Naive thymus-derived CD4-positive, alpha-beta T cell (primary cell): ENCODE measurements around the gene PTGFRN. TPM values are rescaled to one million over a fixed set of nuclear protein-coding genes. Genes with fewer than 3 reads are reported as not detected.

Experiments
- ATAC-seq: fragments of 150-1000 bp; cut with Tn5 transposase; 2 replicates; pipeline ENCODE4 v1.10.0; 2021; ENCODE audit warnings: mild to moderate bottlenecking, moderate library complexity
- CTCF ChIA-PET: fragments of 350-600 bp; sonication (Branson Sonifier 250); formaldehyde crosslinking; loops from one replicate; lab custom pipeline; 2021; ENCODE audit warnings: antibody characterized with exemption; lab: Charles Lee
- POLR2A ChIA-PET: fragments of 350-600 bp; sonication (Branson Sonifier 250); formaldehyde crosslinking; loops from one replicate; lab custom pipeline; 2021; ENCODE audit warnings: antibody characterized with exemption, inconsistent platforms; lab: Charles Lee
- DNase-seq, 9 donors: peaks; one replicate each; pipeline versions ENCODE4 v3.0.0 to v3.0.0-alpha.2; 2020 to 2022; ENCODE audit warnings: mixed read lengths in 1 of 9
- H3K27ac ChIP-seq: one replicate; pipeline ENCODE4 v1.7.0; 2013; ENCODE audit warnings: mild to moderate bottlenecking, low read depth, low read length, moderate library complexity
- H3K27me3 ChIP-seq, 2 donors: one replicate each; pipeline ENCODE4 v1.7.0; 2013; ENCODE audit warnings: low read length in 2 of 2, mild to moderate bottlenecking in 2 of 2, moderate library complexity in 2 of 2; ENCODE audit not compliant: control insufficient read depth in 2 of 2, insufficient read depth in 2 of 2
- H3K36me3 ChIP-seq, 3 experiments: 1 replicate in 2 of 3; 2 replicates in 1 of 3; pipeline ENCODE4 v1.7.0; 2013; ENCODE audit warnings: low read length in 3 of 3, mild to moderate bottlenecking in 3 of 3, moderate library complexity in 1 of 3; ENCODE audit not compliant: insufficient read depth in 3 of 3, control insufficient read depth in 2 of 3
- H3K4me1 ChIP-seq, 2 donors: one replicate each; pipeline ENCODE4 v1.7.0; 2013; ENCODE audit warnings: low read length in 2 of 2, mild to moderate bottlenecking in 2 of 2, moderate library complexity in 1 of 2; ENCODE audit not compliant: control insufficient read depth in 2 of 2, insufficient read depth in 2 of 2
- H3K4me3 ChIP-seq: 2 replicates; pipeline ENCODE4 v1.7.0; 2013; ENCODE audit warnings: mild to moderate bottlenecking, low read length
- H3K9me3 ChIP-seq, 3 experiments: 1 replicate in 2 of 3; 2 replicates in 1 of 3; pipeline ENCODE4 v1.7.0; 2013; ENCODE audit warnings: low read length in 3 of 3; ENCODE audit not compliant: control insufficient read depth in 2 of 3
- H3K27ac Mint-ChIP-seq, 9 donors: one replicate each; pipeline ENCODE4 v1.8.0; 2020 to 2022; ENCODE audit warnings: mixed read lengths in 9 of 9, mild to moderate bottlenecking in 8 of 9, moderate library complexity in 5 of 9, inconsistent platforms in 2 of 9
- H3K27me3 Mint-ChIP-seq, 5 donors: one replicate each; pipeline ENCODE4 v1.8.0; 2021 to 2022; ENCODE audit warnings: mixed read lengths in 5 of 5, mild to moderate bottlenecking in 1 of 5
- H3K36me3 Mint-ChIP-seq, 5 donors: one replicate each; pipeline ENCODE4 v1.8.0; 2020 to 2022; ENCODE audit warnings: mixed read lengths in 5 of 5, mild to moderate bottlenecking in 3 of 5, inconsistent platforms in 1 of 5
- H3K4me1 Mint-ChIP-seq, 7 donors: one replicate each; pipeline ENCODE4 v1.8.0; 2020 to 2022; ENCODE audit warnings: mixed read lengths in 7 of 7, mild to moderate bottlenecking in 3 of 7, inconsistent platforms in 1 of 7
- H3K4me3 Mint-ChIP-seq, 10 donors: one replicate each; pipeline ENCODE4 v1.8.0; 2020 to 2022; ENCODE audit warnings: mild to moderate bottlenecking in 10 of 10, mixed read lengths in 10 of 10, moderate library complexity in 6 of 10, inconsistent platforms in 2 of 10
- H3K9me3 Mint-ChIP-seq, 11 donors: one replicate each; pipeline ENCODE4 v1.8.0; 2020 to 2022; ENCODE audit warnings: mixed read lengths in 11 of 11, mild to moderate bottlenecking in 4 of 11, inconsistent platforms in 1 of 11, moderate library complexity in 1 of 11
- intact Hi-C, 2 donors: fragments of 100-400 bp; cut with micrococcal nuclease; formaldehyde crosslinking; loops; one replicate each; pipeline ENCODE4 v1.15.1; 2023
- polyA plus RNA-seq, 2 donors: library from polyadenylated mRNA; unstranded; fragments of 300-500 nt; fragmentation: Illumina TruSeq; gene quantifications; one replicate each; pipeline ENCODE4 v1.2.3, GENCODE V29; 2021
- total RNA-seq, 6 experiments: library from RNA in 5 of 6; stranded (reverse) in 5 of 6; gene quantifications; 1 replicate in 5 of 6; 2 replicates in 1 of 6; pipeline ENCODE4 v1.2.3 and lab custom pipeline; 2021 to 2026

The PTGFRN gene
- total and polyA plus RNA-seq, 7 experiments from 2014 or later = 0.22 to 5.6 (median 1.2) TPM

GRCh38 chr1:117025568-117025967 is 115.9 kb downstream of the PTGFRN start:
- Mint-ChIP-seq H3K9me3 (no peaks in the 10 kb centered on the region), H3K4me1 (peaks cover 0 to 5% (median 4%) of the 10 kb centered on the region in 7 donors), H3K27ac (peak overlapping the region in 1 of 9 donors; percentile 26), H3K4me3 (no peak overlapping the region), H3K27me3 (peaks cover 0 to 3% (median 0%) of the 10 kb centered on the region in 5 donors), H3K36me3 (peaks cover 0 to 15% (median 7%) of the 10 kb centered on the region in 5 donors)
- Histone ChIP-seq H3K36me3 (peaks cover 0 to 4% (median 0%) of the 10 kb centered on the region in 3 experiments), H3K9me3 (no peaks in the 10 kb centered on the region), H3K27ac (no peak overlapping the region), H3K27me3 (no peaks in the 10 kb centered on the region), H3K4me1 (no peaks in the 10 kb centered on the region), H3K4me3 (no peak overlapping the region)
- ChIA-PET CTCF (no interaction called here), POLR2A (no interaction called here)
- ATAC-seq = no peak
- no peak for DNase-seq
- intact Hi-C loops = no loop called here

- H3K27me3 Mint-ChIP-seq = peaks cover 0 to 3% (median 0%) of the 10 kb centered on the region in 5 donors
- CTCF ChIA-PET = no interaction called here
- H3K27ac ChIP-seq = no peak overlapping the region
- DNase-seq (no peak), ATAC-seq (no peak)
- H3K27ac Mint-ChIP-seq = peak overlapping the region in 1 of 9 donors; percentile 6
- no peak overlapping the region for H3K4me3 ChIP-seq
- H3K36me3 Mint-ChIP-seq = peaks cover 0 to 15% (median 7%) of the 10 kb centered on the region in 5 donors
- no peak overlapping the region for H3K4me3 Mint-ChIP-seq
- POLR2A ChIA-PET = no interaction called here
- H3K27me3 ChIP-seq = no peaks in the 10 kb centered on the region
- no peaks in the 10 kb centered on the region for H3K4me1 ChIP-seq
- peaks cover 0 to 4% (median 0%) of the 10 kb centered on the region in 3 experiments for H3K36me3 ChIP-seq
- H3K9me3 Mint-ChIP-seq = no peaks in the 10 kb centered on the region
- no peaks in the 10 kb centered on the region for H3K9me3 ChIP-seq
- peaks cover 0 to 6% (median 4%) of the 10 kb centered on the region in 7 donors for H3K4me1 Mint-ChIP-seq
- intact Hi-C loops = no loop called here
Observed at GRCh38 chr1:117026361-117026760, 116.6 kb downstream of the PTGFRN start.

GRCh38 chr1:117029685-117030084 is 120.0 kb downstream of the PTGFRN start:
- Histone ChIP-seq H3K27me3 (no peaks in the 10 kb centered on the region), H3K36me3 (no peaks in the 10 kb centered on the region), H3K4me1 (no peaks in the 10 kb centered on the region), H3K27ac (no peak overlapping the region), H3K9me3 (no peaks in the 10 kb centered on the region), H3K4me3 (no peak overlapping the region)
- DNase-seq (no peak), ATAC-seq (no peak)
- Mint-ChIP-seq H3K27me3 (peaks cover 0 to 1% (median 0%) of the 10 kb centered on the region in 5 donors), H3K4me1 (peaks cover 6 to 28% (median 15%) of the 10 kb centered on the region in 7 donors), H3K9me3 (no peaks in the 10 kb centered on the region), H3K4me3 (no peak overlapping the region), H3K27ac (no peak overlapping the region), H3K36me3 (peaks cover 0 to 6% (median 1%) of the 10 kb centered on the region in 5 donors)
- POLR2A ChIA-PET = no interaction called here
- CTCF ChIA-PET = interaction anchor here (0.6 kb wide), 1 partner anchor 599 kb away, joined by 3 read pairs; no protein-coding TSS in a partner anchor
- intact Hi-C loops = no loop called here

- H3K9me3 ChIP-seq = no peaks in the 10 kb centered on the region
- ChIA-PET CTCF (no interaction called here), POLR2A (no interaction called here)
- H3K4me1 ChIP-seq = no peaks in the 10 kb centered on the region
- peak overlapping the region in 1 of 9 donors; percentile 23 for H3K27ac Mint-ChIP-seq
- H3K9me3 Mint-ChIP-seq = no peaks in the 10 kb centered on the region
- ATAC-seq (no peak), DNase-seq (no peak)
- no peak overlapping the region for H3K4me3 Mint-ChIP-seq
- intact Hi-C loops = no loop called here
- H3K27me3 Mint-ChIP-seq = no peaks in the 10 kb centered on the region
- H3K27ac ChIP-seq = no peak overlapping the region
- H3K36me3 ChIP-seq = no peaks in the 10 kb centered on the region
- peaks cover 6 to 28% (median 15%) of the 10 kb centered on the region in 7 donors for H3K4me1 Mint-ChIP-seq
- H3K27me3 ChIP-seq = no peaks in the 10 kb centered on the region
- H3K36me3 Mint-ChIP-seq = peaks cover 0 to 6% (median 0%) of the 10 kb centered on the region in 5 donors
- no peak overlapping the region for H3K4me3 ChIP-seq
Observed at GRCh38 chr1:117030271-117030877, 120.7 kb downstream of the PTGFRN start.

- H3K9me3 ChIP-seq = no peaks in the 10 kb centered on the region
- H3K36me3 Mint-ChIP-seq = peaks cover 0 to 6% (median 3%) of the 10 kb centered on the region in 5 donors
Observed at GRCh38 chr1:117032266-117032665, 122.5 kb downstream of the PTGFRN start.

GRCh38 chr1:117032681-117033539 is 123.2 kb downstream of the PTGFRN start:
- Histone ChIP-seq H3K9me3 (no peaks in the 10 kb centered on the region), H3K4me3 (no peak overlapping the region), H3K4me1 (no peaks in the 10 kb centered on the region), H3K27me3 (no peaks in the 10 kb centered on the region), H3K27ac (no peak overlapping the region), H3K36me3 (no peaks in the 10 kb centered on the region)
- H3K9me3 Mint-ChIP-seq = no peaks in the 10 kb centered on the region
- no peak for ATAC-seq
- intact Hi-C loops = no loop called here
- H3K4me1 Mint-ChIP-seq = peaks cover 6 to 28% (median 15%) of the 10 kb centered on the region in 7 donors
- peaks cover 0 to 6% (median 3%) of the 10 kb centered on the region in 5 donors for H3K36me3 Mint-ChIP-seq
- H3K27me3 Mint-ChIP-seq = no peaks in the 10 kb centered on the region
- CTCF ChIA-PET = interaction anchor here (0.8 kb wide), 1 partner anchor 308 kb away, joined by 3 read pairs; no protein-coding TSS in a partner anchor
- no peak overlapping the region for H3K4me3 Mint-ChIP-seq
- POLR2A ChIA-PET = no interaction called here
- DNase-seq = no peak
- peak overlapping the region in 3 of 9 donors; percentile 2 to 34 (median 3) for H3K27ac Mint-ChIP-seq

More at GRCh38 chr1:117032266-117032665, 122.5 kb downstream of the PTGFRN start:
- H3K27me3 ChIP-seq = no peaks in the 10 kb centered on the region
- intact Hi-C loops = no loop called here
- Mint-ChIP-seq H3K4me3 (no peak overlapping the region), H3K27ac (no peak overlapping the region), H3K4me1 (peaks cover 6 to 28% (median 15%) of the 10 kb centered on the region in 7 donors), H3K9me3 (no peaks in the 10 kb centered on the region), H3K27me3 (no peaks in the 10 kb centered on the region)
- CTCF ChIA-PET = interaction anchor here (0.8 kb wide), 1 partner anchor 307 kb away, joined by 3 read pairs; no protein-coding TSS in a partner anchor
- no peaks in the 10 kb centered on the region for H3K4me1 ChIP-seq
- POLR2A ChIA-PET = no interaction called here
- H3K27ac ChIP-seq = no peak overlapping the region
- no peak overlapping the region for H3K4me3 ChIP-seq
- DNase-seq (no peak), ATAC-seq (no peak)
- H3K36me3 ChIP-seq = no peaks in the 10 kb centered on the region
